Activated CD8-positive, alpha-beta memory T cell treated with anti-CD3 and anti-CD28 coated beads, Interleukin-2, amount 50 U/mL, for 4 hours (primary cell): ENCODE measurements around the gene SLC7A11.
"Not testable (repeated sequence)": the region's sequence is repeated elsewhere in the genome, so short reads cannot be mapped to it uniquely, and the experiment has no call there.

ENCODE experiments used
- DNase-seq: peaks from one replicate; pipeline ENCODE4 v3.0.0-alpha.2; 2020

The SLC7A11 gene

GRCh38 chr4:138241281-138242075, 671 bp downstream of the SLC7A11 start:
- no peak for DNase-seq

DNA sequence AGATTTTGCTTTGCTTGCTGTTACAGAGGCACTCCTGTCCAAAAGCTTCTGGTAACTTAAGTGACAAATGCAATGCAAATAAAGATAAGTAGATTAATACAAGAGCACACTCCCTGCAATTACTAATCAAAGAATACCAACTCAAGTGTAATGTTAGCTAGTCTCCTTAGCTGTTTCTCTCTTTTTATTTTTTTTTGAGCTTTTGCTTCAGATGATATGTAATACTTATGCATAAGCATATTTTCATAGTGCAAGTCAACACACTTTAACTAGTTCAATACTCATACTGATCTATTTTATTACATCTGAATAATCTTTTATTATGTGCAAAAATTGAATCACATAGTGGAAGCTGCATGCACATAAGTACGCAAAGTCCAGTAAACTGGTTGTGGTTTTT, 2.7 kb downstream of the SLC7A11 start:
- no peak for DNase-seq

DNA sequence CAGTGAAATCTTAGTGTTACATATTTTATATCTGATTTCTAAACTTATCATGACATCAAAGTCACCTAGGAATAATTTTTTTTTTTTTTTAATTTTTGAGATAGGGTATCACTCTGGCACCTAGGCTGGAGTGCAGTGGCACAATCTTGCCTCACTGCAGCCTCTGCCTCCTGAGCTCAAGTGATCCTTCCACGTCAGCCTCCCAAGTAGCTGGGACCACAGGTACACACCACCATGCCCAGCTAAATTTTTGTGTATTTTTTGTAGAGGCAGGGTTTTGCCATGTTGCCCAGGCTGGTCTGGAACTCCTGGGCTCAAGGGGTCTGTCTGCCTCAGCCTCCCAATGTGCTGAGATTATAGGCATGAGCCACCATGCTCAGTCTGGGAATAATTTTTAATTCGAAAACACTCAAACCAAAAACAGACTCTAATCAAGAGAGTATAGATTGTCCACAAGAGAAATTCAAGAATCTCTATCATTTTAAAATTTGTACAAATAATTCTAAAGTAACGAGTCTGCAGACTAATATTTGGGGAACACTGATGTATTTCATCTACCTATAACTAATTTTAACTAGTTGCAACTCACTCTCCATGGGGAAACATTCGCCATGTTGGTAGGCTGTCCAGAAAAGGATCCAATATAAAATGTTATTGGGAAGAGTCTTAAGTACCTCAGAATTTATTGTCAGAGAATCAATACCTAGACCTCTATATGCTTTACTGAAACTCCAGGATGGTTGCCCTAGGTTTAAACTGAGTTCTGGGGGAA, 3.4 kb downstream of the SLC7A11 start:
- no peak for DNase-seq

DNA sequence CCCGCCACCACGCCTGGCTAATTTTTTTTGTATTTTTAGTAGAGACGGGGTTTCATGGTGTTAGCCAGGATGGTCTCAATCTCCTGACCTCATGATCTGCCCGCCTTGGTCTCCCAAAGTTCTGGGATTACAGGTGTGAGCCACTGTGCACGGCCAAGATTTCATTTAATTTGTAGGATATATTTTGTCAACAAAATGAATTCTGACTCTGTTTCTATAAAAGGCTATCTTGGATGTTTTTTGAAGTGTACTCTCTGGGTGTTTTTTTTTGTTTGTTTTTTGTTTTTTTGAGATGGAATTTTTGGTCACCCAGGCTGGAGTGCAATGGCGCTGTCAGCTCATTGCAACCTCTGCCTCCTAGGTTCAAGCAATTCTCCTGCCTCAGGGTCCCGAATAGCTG, 5.0 kb downstream of the SLC7A11 start:
- DNase-seq, result not testable (repeated sequence)

DNA sequence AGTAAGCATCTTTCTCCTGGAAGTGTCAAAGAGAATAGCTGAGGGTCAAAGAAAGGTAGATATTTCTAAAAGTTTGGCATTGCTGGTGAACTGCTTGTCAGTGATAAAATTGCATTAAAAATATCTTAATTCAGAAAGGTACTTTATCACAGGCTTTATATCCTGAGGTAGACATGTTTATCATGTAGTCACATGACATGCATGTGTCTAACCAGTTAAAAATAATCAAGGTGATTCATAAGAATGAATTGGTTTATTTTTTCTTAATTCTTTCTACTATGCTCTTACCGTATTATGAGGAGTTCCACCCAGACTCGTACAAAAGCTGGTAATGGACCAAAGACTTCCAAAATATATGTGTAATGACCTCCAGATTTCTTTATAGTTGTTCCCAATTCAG, 6.1 kb downstream of the SLC7A11 start:
- no peak for DNase-seq

- DNase-seq, result no peak
These were observed 6.7 kb downstream of the SLC7A11 start for GRCh38 chr4:138235419-138235952.

DNA sequence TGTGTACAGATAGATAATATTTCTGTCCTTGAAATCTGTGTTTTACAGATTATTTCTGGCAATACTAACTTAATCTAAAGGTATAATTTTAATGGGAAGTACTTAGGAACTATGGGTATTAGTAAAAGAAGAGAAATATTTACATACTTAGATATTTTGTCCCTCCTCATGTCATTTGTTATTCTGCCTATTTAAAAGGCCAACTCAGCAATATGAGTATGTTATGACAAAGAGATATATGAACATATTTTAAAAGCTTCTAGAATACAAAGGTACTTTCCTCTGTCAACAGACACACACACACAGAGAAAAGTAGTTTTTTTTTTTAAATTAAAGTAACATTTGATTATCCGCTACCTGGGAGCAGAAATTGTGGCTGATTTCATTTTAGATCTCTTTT, 7.9 kb downstream of the SLC7A11 start:
- DNase-seq, result no peak

DNA sequence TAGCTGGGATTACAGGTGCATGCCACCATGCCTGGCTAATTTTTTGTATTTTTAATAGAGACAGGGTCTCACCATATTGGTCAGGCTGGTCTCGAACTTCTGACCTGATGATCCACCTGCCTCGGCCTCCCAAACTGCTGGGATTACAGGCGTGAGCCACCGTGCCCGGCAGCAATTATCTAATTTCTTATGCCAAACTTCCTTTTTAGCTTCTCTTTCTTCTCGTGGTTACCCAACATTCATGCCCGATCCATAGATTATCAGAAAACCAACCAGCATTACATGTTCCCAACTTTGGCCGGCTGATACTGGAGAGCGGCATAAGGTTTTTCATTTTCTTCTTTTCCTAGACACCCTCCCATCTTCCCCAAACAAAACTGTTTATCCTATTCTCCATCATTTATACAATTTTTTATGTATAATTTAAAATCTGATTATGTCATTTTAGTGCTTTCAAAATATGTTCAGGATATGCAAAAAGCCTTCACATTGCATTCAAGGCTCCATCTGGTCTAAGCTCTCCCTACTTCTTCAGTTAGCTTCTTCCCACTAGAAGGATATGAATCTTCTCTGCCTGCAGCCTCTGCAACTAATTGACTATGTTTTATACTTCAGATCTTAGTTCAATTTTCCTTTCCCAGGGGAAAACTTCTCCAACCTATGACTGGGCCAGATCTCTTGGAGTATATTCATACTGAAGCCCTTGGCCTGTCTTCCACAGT, 8.7 kb downstream of the SLC7A11 start:
- no peak for DNase-seq

DNA sequence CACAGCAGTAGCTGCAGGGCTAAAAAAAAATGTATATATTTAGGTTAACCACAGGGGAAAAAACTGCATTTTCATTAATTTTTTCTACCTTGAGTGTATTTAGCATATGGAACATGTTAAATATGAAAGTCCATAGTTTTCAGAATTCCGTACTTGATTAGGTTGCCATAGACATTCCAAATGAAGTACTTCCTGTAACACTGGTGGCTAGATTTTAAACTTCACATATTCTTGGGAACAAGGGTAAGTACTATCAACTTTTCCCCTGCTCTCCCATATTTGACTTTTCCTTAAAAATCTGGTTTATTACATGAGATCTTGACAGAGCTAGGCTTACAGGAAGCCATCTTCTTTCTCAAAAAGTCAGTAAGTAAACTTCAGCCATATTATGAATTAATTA, 9.8 kb downstream of the SLC7A11 start:
- no peak for DNase-seq

- no peak for DNase-seq
These were observed 12.1 kb downstream of the SLC7A11 start for GRCh38 chr4:138230048-138230447.

- no peak for DNase-seq
These were observed 13.0 kb downstream of the SLC7A11 start for GRCh38 chr4:138229160-138229559.

DNA sequence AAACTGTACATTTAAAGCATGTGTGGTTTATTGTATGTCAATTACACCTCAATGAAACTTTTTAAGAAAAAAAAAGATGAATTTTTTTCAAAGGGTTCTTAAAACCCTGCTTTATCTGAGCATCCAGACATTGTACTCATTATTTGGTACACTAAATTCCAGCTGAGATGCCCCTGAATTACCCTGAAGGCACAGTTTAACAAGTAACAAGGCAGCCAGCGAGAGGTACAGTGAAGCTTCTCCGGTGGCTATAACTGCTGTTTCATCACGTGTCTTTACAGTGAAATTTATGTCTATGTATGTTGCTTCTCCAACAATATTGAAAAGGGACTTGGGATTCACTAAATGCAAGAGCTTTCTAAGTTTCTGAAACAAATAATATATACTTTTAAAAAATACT, 15.8 kb downstream of the SLC7A11 start:
- no peak for DNase-seq

- DNase-seq, result no peak
These were observed 16.7 kb downstream of the SLC7A11 start for GRCh38 chr4:138225477-138225876.

DNA sequence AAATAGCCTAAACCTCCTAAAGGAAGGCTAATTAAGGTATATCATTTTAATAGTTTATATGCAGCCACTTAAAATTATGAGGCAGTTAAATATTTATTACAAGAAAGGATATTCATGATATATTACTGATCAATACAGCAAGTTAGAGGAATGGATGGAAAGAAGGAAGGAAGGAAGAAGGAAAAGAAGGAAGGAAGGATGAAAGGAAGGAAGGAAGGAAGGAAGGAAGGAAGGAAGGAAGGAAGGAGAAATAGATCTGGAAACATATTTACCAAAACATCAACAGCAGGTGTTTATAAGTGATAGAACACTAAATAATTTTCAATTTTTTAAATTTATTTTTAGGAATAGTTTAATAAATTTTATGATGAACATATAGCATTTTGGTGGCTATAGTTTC, 17.5 kb downstream of the SLC7A11 start:
- no peak for DNase-seq

GRCh38 chr4:138223231-138223910, 18.8 kb downstream of the SLC7A11 start:
- no peak for DNase-seq

DNA sequence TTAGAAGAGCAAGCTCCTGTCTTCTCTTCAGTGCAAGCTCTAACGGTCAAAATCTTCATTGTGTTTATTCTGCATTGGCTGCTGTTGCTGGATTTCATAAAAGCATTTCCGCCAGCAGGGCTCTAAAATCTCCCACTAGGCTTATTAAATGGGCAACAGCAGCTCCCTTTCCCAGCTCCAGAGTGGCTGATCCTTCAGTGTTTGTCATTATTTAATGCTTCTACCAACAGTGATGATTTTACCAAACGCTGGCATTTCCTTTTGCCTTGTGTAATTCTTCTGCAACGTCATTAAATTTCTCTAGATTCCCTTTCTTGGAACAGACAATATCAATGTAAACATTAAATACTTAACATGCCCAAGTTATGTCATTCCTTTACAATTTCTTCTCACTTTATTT, 20.1 kb downstream of the SLC7A11 start:
- no peak for DNase-seq

DNA sequence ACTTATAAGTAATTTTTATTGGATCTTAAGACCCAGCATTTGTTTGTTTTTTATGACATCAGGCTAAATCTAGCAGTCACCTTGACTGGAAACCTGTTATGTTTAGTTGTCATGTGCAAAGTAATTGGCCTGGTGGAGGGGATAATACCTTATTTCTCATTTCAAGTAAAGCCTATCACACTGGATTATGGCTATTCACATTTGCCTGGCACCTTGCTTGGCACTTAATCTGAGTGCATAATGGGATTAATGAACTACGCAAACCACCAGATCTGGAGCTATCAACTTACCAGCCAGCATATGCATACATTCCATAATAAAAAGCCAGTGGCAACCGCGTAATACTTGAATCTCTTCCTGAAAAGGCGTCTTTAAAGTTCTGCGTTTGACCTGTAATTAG, 23.2 kb downstream of the SLC7A11 start:
- no peak for DNase-seq

DNA sequence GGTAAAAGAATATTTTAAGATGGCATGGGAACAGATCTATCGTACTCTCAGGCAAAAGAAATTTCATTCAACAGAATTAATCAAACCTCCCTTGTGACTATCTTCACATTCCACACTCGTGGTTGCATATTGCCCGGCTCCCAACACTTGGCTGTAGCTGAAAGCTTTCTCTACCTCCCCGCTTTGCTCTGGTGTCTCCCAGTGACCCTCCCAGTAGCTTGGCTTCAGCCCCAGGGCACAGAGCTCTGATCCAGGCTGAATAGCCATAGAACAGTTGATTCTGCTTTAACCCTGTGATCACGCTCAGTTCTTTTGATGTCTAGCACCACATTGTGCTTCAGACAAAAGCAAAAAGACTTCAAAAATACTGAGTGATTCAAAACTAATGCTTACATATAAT, 24.6 kb downstream of the SLC7A11 start:
- DNase-seq, result no peak

DNA sequence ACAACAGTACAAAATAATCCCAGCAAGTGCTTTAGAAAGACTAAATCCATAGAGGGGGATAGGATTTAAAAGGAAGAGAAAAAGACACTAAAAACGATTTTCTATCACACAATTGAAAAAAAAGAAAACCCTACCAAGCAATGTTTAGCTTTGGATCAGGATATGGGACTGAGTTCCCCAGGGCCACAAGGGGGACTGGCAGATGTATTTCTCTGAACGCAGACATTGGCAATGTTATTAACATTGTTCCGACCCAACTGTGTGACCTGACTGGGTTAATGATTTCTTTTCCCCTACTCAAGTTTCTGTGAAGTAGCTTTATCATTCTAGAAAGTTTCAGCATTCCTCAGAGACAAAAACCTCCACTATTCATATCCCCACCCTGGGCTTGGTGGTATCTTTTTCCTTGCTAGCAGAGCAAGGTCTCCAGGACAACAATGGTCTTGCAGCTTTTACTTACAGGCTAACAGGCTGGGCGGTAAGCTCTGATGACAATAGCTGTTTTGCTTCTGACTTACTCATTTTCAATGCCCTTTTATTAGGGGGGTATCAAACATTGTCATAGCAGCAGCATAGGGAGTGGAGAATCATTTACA, 25.8 kb downstream of the SLC7A11 start:
- no peak for DNase-seq

GRCh38 chr4:138210576-138210975, 31.6 kb downstream of the SLC7A11 start:
- DNase-seq, result not testable (repeated sequence)

DNA sequence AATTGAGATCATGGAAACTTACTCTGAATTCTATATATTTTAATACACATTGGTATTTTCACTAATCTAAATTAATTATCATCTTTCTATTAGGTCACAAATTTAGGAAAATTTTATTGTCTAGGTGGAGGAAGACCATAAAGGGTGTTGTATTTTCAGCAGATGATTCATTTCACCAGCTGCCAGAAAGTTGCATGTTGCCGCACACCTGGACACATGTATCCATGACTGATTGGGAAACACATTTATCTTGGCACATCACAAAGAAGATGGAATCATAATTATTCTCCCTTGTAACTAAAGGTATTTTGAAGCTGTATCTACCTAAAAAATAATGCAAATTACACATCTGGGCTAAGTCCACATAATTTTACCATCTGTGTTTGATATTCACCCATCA, 33.1 kb downstream of the SLC7A11 start:
- no peak for DNase-seq

GRCh38 chr4:138205531-138206233, 36.5 kb downstream of the SLC7A11 start:
- DNase-seq, result no peak
